ENCODE results near the gene KRT35.

DNA sequence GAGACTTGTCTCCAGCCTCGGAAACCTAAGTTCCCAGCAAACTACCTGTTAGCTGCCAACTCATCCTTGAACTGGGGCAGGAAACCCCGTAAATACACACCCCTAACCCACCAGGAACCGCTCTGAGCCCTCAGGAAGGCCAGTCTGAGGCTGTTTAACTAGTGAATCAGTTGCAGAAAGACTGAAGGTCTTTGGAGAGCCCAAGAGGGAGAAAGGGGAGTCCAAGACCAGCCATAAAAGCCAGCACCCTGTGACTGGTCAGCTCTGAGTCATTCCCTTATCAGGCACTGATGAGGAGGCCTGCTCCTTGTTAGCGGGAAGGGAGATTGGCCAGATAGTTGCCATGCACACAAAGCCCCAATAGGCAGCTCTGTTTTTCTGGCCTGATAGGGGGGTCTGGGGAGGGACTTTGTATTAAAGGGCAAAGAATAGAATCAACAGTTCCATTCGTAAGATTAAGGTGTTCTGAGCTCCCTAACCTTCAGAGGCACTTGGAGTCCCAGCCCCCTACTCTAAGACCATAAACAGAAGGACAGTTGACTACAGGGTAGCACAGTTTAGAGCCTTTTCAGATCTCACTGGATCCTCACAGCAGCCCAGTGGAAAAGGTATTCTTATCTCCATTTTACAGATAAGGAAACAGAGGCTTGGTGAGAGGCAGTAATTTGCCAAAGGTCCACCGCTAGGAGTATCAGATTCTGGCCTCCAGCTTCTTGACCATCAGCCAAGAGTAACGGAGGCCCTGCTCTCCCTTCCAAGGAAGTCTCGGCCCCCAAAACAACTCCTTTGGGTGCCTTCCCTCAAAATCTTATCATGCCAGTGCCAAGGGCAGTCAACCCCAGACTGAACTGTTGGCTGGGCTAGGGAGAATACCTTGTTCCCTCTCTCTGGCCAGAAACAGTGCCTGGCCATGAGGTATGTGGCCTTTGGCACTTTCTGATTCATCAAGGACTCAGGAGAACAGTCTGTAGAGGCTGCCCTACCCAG is 49.4 kb upstream of the KRT35 start:
- no peak for TF ChIP-seq POLR2A (IDR thresholded peaks at IDR 0.05; ENCODE audit: extremely low read depth, insufficient read length)
- TF ChIP-seq CTCF (IDR thresholded peaks at IDR 0.05; ENCODE audit: low read depth, low read length), result no peak

All from NB4 (cell line).